CD14-positive monocyte (primary cell): ENCODE measurements around the gene CAMSAP2. TPM values are rescaled to one million over a fixed set of nuclear protein-coding genes. Genes with fewer than 3 reads are reported as not detected.
A peak's percentile ranks its signal among the peaks of the same experiment; 100 is the strongest.

ENCODE experiments used
- DNase-seq, 3 donors: peaks; one replicate each; pipeline ENCODE4 v3.0.0-alpha.2; 2011 to 2022
- H2AFZ ChIP-seq: 2 replicates; pipeline ENCODE4 v1.6.0; 2012; ENCODE audit warnings: mild to moderate bottlenecking, low read depth, low read length, inconsistent platforms; ENCODE audit not compliant: insufficient read depth, poor library complexity, severe bottlenecking
- H3K27ac ChIP-seq, 2 donors: 1 replicate in 1 of 2; 2 replicates in 1 of 2; pipeline ENCODE4 v1.5.1; 2012 to 2013; ENCODE audit warnings: low read length in 2 of 2, control low read depth in 1 of 2, inconsistent platforms in 1 of 2, low read depth in 1 of 2, mild to moderate bottlenecking in 1 of 2
- H3K27me3 ChIP-seq, 2 donors: one replicate each; pipeline versions ENCODE4 v1.6.0 to v1.6.1; 2011 to 2013; ENCODE audit warnings: low read length in 2 of 2; ENCODE audit not compliant: control insufficient read depth in 2 of 2, insufficient read depth in 2 of 2
- H3K36me3 ChIP-seq, 2 donors: replicated peaks in 1 of 2; 1 replicate in 1 of 2; 2 replicates in 1 of 2; pipeline versions ENCODE4 v1.5.1 to v1.6.1; 2012 to 2013; ENCODE audit warnings: low read length in 2 of 2, control low read depth in 1 of 2, inconsistent platforms in 1 of 2, mild to moderate bottlenecking in 1 of 2; ENCODE audit not compliant: insufficient read depth in 2 of 2, control insufficient read depth in 1 of 2
- H3K4me1 ChIP-seq, 2 donors: 1 replicate in 1 of 2; 2 replicates in 1 of 2; pipeline versions ENCODE4 v1.5.1 to v1.6.1; 2012 to 2013; ENCODE audit warnings: low read length in 2 of 2, control low read depth in 1 of 2, inconsistent platforms in 1 of 2, mild to moderate bottlenecking in 1 of 2, moderate library complexity in 1 of 2; ENCODE audit not compliant: insufficient read depth in 2 of 2, control insufficient read depth in 1 of 2
- H3K4me2 ChIP-seq: replicated peaks from 2 replicates; pipeline ENCODE3; 2012; ENCODE audit warnings: low read length, moderate library complexity, mild to moderate bottlenecking; ENCODE audit not compliant: poor library complexity, severe bottlenecking; ENCODE audit errors: extremely low read depth
- H3K4me3 ChIP-seq, 3 experiments: fragments of 200-600 bp in 1 of 3; sonication (generic) in 1 of 3; replicated peaks in 1 of 3; 1 replicate in 2 of 3; 2 replicates in 1 of 3; pipeline ENCODE4 v1.5.1; 2011 to 2013; ENCODE audit warnings: low read length in 3 of 3, mild to moderate bottlenecking in 3 of 3, control low read depth in 2 of 3, low read depth in 2 of 3, inconsistent platforms in 1 of 3, moderate library complexity in 1 of 3
- H3K79me2 ChIP-seq: 2 replicates; pipeline ENCODE4 v1.6.0; 2012; ENCODE audit warnings: mild to moderate bottlenecking, control low read depth, inconsistent platforms, low read length, moderate library complexity; ENCODE audit not compliant: insufficient read depth
- H3K9ac ChIP-seq: 2 replicates; pipeline ENCODE4 v1.6.0; 2017; ENCODE audit warnings: low read length, mild to moderate bottlenecking; ENCODE audit not compliant: insufficient read depth, poor library complexity, severe bottlenecking
- H3K9me3 ChIP-seq, 2 donors: replicated peaks in 1 of 2; 1 replicate in 1 of 2; 2 replicates in 1 of 2; pipeline versions ENCODE4 v1.5.1 to v1.6.1; 2012 to 2013; ENCODE audit warnings: low read length in 2 of 2, control low read depth in 1 of 2; ENCODE audit not compliant: control insufficient read depth in 1 of 2, insufficient read depth in 1 of 2
- H4K20me1 ChIP-seq: 2 replicates; pipeline ENCODE4 v1.6.0; 2012; ENCODE audit warnings: mild to moderate bottlenecking, low read length, control low read depth, moderate library complexity; ENCODE audit not compliant: insufficient read depth
- H3K27ac Mint-ChIP-seq, 7 donors: one replicate each; pipeline ENCODE4 v1.8.0; 2020; ENCODE audit warnings: mild to moderate bottlenecking in 7 of 7, mixed read lengths in 7 of 7, moderate library complexity in 6 of 7, inconsistent platforms in 2 of 7
- H3K27me3 Mint-ChIP-seq, 3 donors: one replicate each; pipeline ENCODE4 v1.8.0; 2021 to 2022; ENCODE audit warnings: low read depth in 3 of 3, mild to moderate bottlenecking in 3 of 3, mixed read lengths in 3 of 3, moderate library complexity in 3 of 3, inconsistent platforms in 1 of 3
- H3K36me3 Mint-ChIP-seq, 2 donors: one replicate each; pipeline ENCODE4 v1.8.0; 2020; ENCODE audit warnings: mixed read lengths in 2 of 2, inconsistent platforms in 1 of 2, mild to moderate bottlenecking in 1 of 2
- H3K4me1 Mint-ChIP-seq: one replicate; pipeline ENCODE4 v1.8.0; 2020; ENCODE audit warnings: mild to moderate bottlenecking, mixed read lengths
- H3K4me3 Mint-ChIP-seq, 2 donors: one replicate each; pipeline ENCODE4 v1.8.0; 2020; ENCODE audit warnings: mild to moderate bottlenecking in 2 of 2, mixed read lengths in 2 of 2, moderate library complexity in 1 of 2
- H3K9me3 Mint-ChIP-seq, 7 donors: one replicate each; pipeline ENCODE4 v1.8.0; 2020 to 2022; ENCODE audit warnings: mixed read lengths in 7 of 7, mild to moderate bottlenecking in 6 of 7, moderate library complexity in 6 of 7, inconsistent platforms in 2 of 7
- CTCF ChIP-seq: fragments of 200-600 bp; IDR thresholded peaks from one replicate; pipeline ENCODE4 v1.8.0; 2022; ENCODE audit warnings: antibody characterized with exemption, mild to moderate bottlenecking
- WGBS: methylation state at CpG from one replicate; pipeline ENCODE4 v1.1.5; 2013; ENCODE audit warnings: missing lambda C conversion rate; ENCODE audit not compliant: insufficient coverage; 5-methylcytosine and 5-hydroxymethylcytosine counted together
- intact Hi-C, 2 donors: fragments of 100-400 bp; cut with micrococcal nuclease; formaldehyde crosslinking; loops; one replicate each; pipeline versions ENCODE4 v1.15.0 to v1.15.1; 2023
- polyA plus RNA-seq, 3 donors: library from polyadenylated mRNA; depleted of rRNA in 1 of 3; unstranded in 2 of 3; stranded (reverse) in 1 of 3; fragments of 300-500 nt in 2 of 3; fragments of >200 nt in 1 of 3; fragmentation: Illumina TruSeq in 2 of 3; gene quantifications; 1 replicate in 2 of 3; 2 replicates in 1 of 3; pipeline ENCODE4 v1.2.3, GENCODE V29; 2012 to 2021

Gene CAMSAP2
- polyA plus RNA-seq, 3 donors: 0.89 to 1.3 (median 0.90) TPM

GRCh38 chr1:200872446-200873115 is 133.9 kb downstream of the CAMSAP2 start, which contains the start of gene GPR25:
GPR25 (plus strand) TSS chr1:200872981; CDS start chr1:200873038, 57 bp downstream.
- Histone ChIP-seq H2AFZ (peak within 1 kb of the TSS; percentile 56), H4K20me1 (no peaks in the 10 kb centered on the region), H3K36me3 (no peaks in the 10 kb centered on the region), H3K4me3 (peak within 1 kb of the TSS in 1 of 3 experiments; percentile 57), H3K4me1 (peaks cover 11 to 14% of the 10 kb centered on the region in 2 donors), H3K79me2 (no peaks in the 10 kb centered on the region), H3K9me3 (no peaks in the 10 kb centered on the region), H3K27ac (no peak within 1 kb of the TSS), H3K4me2 (peak within 1 kb of the TSS; percentile 68), H3K27me3 (peaks cover 11 to 30% of the 10 kb centered on the region in 2 donors), H3K9ac (peak within 1 kb of the TSS; percentile 32)
- peaks cover 5% of the 10 kb centered on the region in 2 donors for H3K36me3 Mint-ChIP-seq
- peaks cover 26% of the 10 kb centered on the region for H3K4me1 Mint-ChIP-seq
- no peak for TF ChIP-seq CTCF
- DNase-seq: no peak
- WGBS: 72% methylated on average over 13 of the region's 23 CpGs
- peaks cover 43 to 48% (median 44%) of the 10 kb centered on the region in 3 donors for H3K27me3 Mint-ChIP-seq
- peak within 1 kb of the TSS; percentile 72 to 92 for H3K4me3 Mint-ChIP-seq
- H3K27ac Mint-ChIP-seq: no peak within 1 kb of the TSS
- intact Hi-C loops: no loop called here
- H3K9me3 Mint-ChIP-seq: peaks cover 0 to 11% (median 4%) of the 10 kb centered on the region in 7 donors

- H3K4me2 ChIP-seq: peak overlapping the region; percentile 68
- no peak overlapping the region for H3K27ac Mint-ChIP-seq
- no peaks in the 10 kb centered on the region for H3K79me2 ChIP-seq
- peak overlapping the region; percentile 72 to 92 for H3K4me3 Mint-ChIP-seq
- peak overlapping the region in 1 of 3 experiments; percentile 57 for H3K4me3 ChIP-seq
- H3K36me3 Mint-ChIP-seq: peaks cover 5% of the 10 kb centered on the region in 2 donors
- H3K36me3 ChIP-seq: no peaks in the 10 kb centered on the region
- H3K4me1 ChIP-seq: peaks cover 11 to 14% of the 10 kb centered on the region in 2 donors
- no peak overlapping the region for H3K27ac ChIP-seq
- intact Hi-C loops: no loop called here
- H3K9ac ChIP-seq: peak overlapping the region; percentile 32
- H4K20me1 ChIP-seq: no peaks in the 10 kb centered on the region
- DNase-seq: no peak
- TF ChIP-seq CTCF: no peak
- no peaks in the 10 kb centered on the region for H3K9me3 ChIP-seq
- WGBS: 17% methylated on average over 61 of the region's 61 CpGs
- H2AFZ ChIP-seq: peak overlapping the region; percentile 56
- peaks cover 44 to 49% (median 46%) of the 10 kb centered on the region in 3 donors for H3K27me3 Mint-ChIP-seq
- peaks cover 0 to 12% (median 4%) of the 10 kb centered on the region in 7 donors for H3K9me3 Mint-ChIP-seq
- peaks cover 26% of the 10 kb centered on the region for H3K4me1 Mint-ChIP-seq
- peaks cover 11 to 30% of the 10 kb centered on the region in 2 donors for H3K27me3 ChIP-seq
Measured at GRCh38 chr1:200873116-200873670, 134.5 kb downstream of the CAMSAP2 start.
